Coronary artery (tissue), 2 donors: Measurements from ENCODE around the gene ZNF627.
"Not testable (repeated sequence)": the region's sequence is repeated elsewhere in the genome, so short reads cannot be mapped to it uniquely, and the experiment has no call there.

Experiments used
- DNase-seq: peaks from one replicate; pipeline ENCODE4 v3.0.0-alpha.2; 2017; ENCODE audit warnings: low spot score
- H3K27ac ChIP-seq, 2 donors: fragments of 200-600 bp; sonication (generic); one replicate each; pipeline ENCODE4 v1.5.1; 2016 to 2019
- H3K4me3 ChIP-seq: fragments of 200-600 bp; sonication (generic); 2 replicates; pipeline ENCODE4 v1.5.1; 2016; ENCODE audit warnings: mild to moderate bottlenecking, moderate library complexity
- CTCF ChIP-seq: fragments of 200-600 bp; sonication (generic); IDR thresholded peaks from one replicate; pipeline ENCODE4 v1.5.1; 2019; ENCODE audit warnings: antibody characterized with exemption

Gene ZNF627

GRCh38 chr19:11598103-11598483 lies 810 bp downstream of the ZNF627 start:
- no peak for DNase-seq
- Histone ChIP-seq H3K4me3 (peak overlapping the region; percentile 95), H3K27ac (peak overlapping the region; percentile 89 to 93)
- no peak for TF ChIP-seq CTCF

- TF ChIP-seq CTCF, result no peak
- H3K4me3 ChIP-seq, result no peak overlapping the region
- DNase-seq, result no peak
- no peak overlapping the region for H3K27ac ChIP-seq
Measured at GRCh38 chr19:11598746-11599145, 1.5 kb downstream of the ZNF627 start.

GRCh38 chr19:11599704-11600103 lies 2.4 kb downstream of the ZNF627 start:
- DNase-seq, H3K27ac ChIP-seq, H3K4me3 ChIP-seq: not testable (repeated sequence)

- Histone ChIP-seq H3K27ac (no peak overlapping the region), H3K4me3 (no peak overlapping the region)
- no peak for TF ChIP-seq CTCF
- DNase-seq, result no peak
Measured at GRCh38 chr19:11606484-11606883, 9.2 kb downstream of the ZNF627 start.

- no peak overlapping the region for H3K27ac ChIP-seq
- no peak for TF ChIP-seq CTCF
- no peak for DNase-seq
- no peak overlapping the region for H3K4me3 ChIP-seq
Measured at GRCh38 chr19:11611730-11612129, 14.4 kb downstream of the ZNF627 start.

GRCh38 chr19:11612816-11613511 lies 15.7 kb downstream of the ZNF627 start:
- TF ChIP-seq CTCF, result no peak
- no peak overlapping the region for H3K4me3 ChIP-seq
- no peak for DNase-seq
- H3K27ac ChIP-seq, result no peak overlapping the region

GRCh38 chr19:11617180-11618062 lies 20.1 kb downstream of the ZNF627 start:
- no peak for TF ChIP-seq CTCF
- Histone ChIP-seq H3K27ac (no peak overlapping the region), H3K4me3 (no peak overlapping the region)
- DNase-seq, result no peak
